C4-2B (cell line): ENCODE measurements around the gene BARD1.

ENCODE experiments used
- CTCF ChIP-seq: fragments of 450-650 bp; conservative IDR thresholded peaks from 2 replicates; pipeline ENCODE4 v1.5.1; 2017; ENCODE audit warnings: mild to moderate bottlenecking
- ZFX ChIP-seq: fragments of 450-650 bp; IDR thresholded peaks from 2 replicates; pipeline ENCODE4 v1.6.1; 2017

DNA sequence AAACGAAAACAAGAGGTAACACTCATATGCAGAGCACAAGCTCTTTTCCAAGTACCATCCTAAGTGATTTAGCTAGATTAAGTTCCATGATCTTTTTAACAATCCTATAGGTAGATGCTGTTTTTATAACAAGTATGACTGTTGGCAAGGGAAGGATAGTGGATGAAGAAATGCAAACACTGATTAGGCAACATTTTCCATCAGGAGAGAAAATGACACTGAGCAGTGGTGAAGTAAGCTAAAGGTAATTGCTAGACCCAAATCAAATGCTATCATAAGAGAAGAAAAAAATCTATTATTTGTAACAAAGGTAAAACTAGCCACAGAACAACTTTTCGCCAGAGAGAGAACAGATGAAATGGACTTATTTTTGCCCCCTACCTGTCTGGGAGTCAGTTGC is 34.3 kb upstream of the BARD1 start:
- TF ChIP-seq CTCF (no peak), ZFX (no peak)
